Right lung (tissue), 10 donors: Measurements from ENCODE around the gene LPIN3. TPM values are rescaled to one million over a fixed set of nuclear protein-coding genes. Genes with fewer than 3 reads are reported as not detected.
"Not testable (repeated sequence)": the region's sequence is repeated elsewhere in the genome, so short reads cannot be mapped to it uniquely, and the experiment has no call there.

Experiments
- DNase-seq, 2 donors: peaks; one replicate each; pipeline ENCODE4 v3.0.0-alpha.2; 2013
- long read RNA-seq, 8 donors: transcript quantifications; one replicate each; lab custom pipeline, GENCODE V29; 2026
- polyA plus RNA-seq, 5 donors: library from polyadenylated mRNA; unstranded; fragments of 120-200 nt; gene quantifications; one replicate each; pipeline versions ENCODE4 v1.2.1 to v1.2.3, GENCODE V29; 2013; ENCODE audit warnings: inconsistent platforms in 1 of 5, low replicate concordance in 1 of 5; ENCODE audit not compliant: insufficient read length in 5 of 5, insufficient read depth in 1 of 5

The LPIN3 gene, protein sequence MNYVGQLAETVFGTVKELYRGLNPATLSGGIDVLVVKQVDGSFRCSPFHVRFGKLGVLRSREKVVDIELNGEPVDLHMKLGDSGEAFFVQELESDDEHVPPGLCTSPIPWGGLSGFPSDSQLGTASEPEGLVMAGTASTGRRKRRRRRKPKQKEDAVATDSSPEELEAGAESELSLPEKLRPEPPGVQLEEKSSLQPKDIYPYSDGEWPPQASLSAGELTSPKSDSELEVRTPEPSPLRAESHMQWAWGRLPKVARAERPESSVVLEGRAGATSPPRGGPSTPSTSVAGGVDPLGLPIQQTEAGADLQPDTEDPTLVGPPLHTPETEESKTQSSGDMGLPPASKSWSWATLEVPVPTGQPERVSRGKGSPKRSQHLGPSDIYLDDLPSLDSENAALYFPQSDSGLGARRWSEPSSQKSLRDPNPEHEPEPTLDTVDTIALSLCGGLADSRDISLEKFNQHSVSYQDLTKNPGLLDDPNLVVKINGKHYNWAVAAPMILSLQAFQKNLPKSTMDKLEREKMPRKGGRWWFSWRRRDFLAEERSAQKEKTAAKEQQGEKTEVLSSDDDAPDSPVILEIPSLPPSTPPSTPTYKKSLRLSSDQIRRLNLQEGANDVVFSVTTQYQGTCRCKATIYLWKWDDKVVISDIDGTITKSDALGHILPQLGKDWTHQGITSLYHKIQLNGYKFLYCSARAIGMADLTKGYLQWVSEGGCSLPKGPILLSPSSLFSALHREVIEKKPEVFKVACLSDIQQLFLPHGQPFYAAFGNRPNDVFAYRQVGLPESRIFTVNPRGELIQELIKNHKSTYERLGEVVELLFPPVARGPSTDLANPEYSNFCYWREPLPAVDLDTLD
- polyA plus RNA-seq = 10 to 100 TPM in 4 of 5 donors, 1 to 10 TPM in 1; 9.1 to 16.8 (median 13.6) TPM
- long read RNA-seq, donor 1, full-length matches to known transcripts = 1 of 15 reads
- long read RNA-seq, donor 1, partial matches to known transcripts = 14 of 15 reads
- long read RNA-seq, donor 1, other reads (novel, unspliced or antisense) = 0 of 15 reads
- long read RNA-seq, donor 2 = 0 reads
- long read RNA-seq, donor 3, partial matches to known transcripts = 0 of 1 reads
- long read RNA-seq, donor 3, other reads (novel, unspliced or antisense) = 0 of 1 reads
- long read RNA-seq, donor 4, partial matches to known transcripts = 0 of 1 reads
- long read RNA-seq, donor 4, other reads (novel, unspliced or antisense) = 0 of 1 reads
- long read RNA-seq, donor 5 = 0 reads
- long read RNA-seq, donor 6 = 0 reads
- long read RNA-seq, donor 7, partial matches to known transcripts = 0 of 1 reads
- long read RNA-seq, donor 7, other reads (novel, unspliced or antisense) = 0 of 1 reads
- long read RNA-seq, donor 8 = 0 reads

DNA sequence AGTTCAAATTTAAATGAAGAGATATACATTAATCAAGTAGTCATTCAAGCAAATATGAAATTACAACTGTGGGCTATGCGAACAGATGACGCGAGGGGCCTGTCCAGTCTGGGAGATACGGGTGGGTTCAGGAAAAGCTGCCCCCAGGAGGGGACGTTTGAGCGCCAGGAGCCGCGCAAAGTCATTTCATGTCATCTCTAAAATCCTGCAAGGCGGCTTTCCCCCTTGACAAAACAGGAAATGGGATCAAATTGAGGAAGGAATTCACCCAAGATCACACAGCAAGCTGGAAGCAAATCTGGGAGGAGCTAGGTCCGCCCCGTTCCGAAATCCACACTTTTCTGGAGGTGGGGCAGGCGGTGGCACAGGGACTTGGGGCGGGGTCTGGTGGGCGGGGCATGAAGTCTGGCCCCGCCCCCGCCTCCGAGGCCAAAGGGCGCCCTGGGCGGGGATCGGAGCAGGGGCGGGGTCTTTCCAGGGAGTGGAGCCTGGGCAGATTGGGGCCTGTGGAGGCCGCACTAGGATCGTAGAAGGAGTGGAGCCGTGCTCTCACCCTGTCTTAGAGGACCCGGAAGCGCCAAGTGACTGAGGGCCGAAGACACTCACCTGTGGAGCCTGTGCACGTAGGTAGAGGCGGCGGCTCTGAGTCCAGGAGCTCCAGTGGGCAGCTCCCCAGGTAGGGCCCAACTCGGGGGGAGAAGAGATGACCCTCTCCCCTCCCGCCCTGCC is at the start of gene LPIN3:
TSS of gene LPIN3 (plus strand) at position 495 of the 729 bp plus-strand sequence. CDS start 4,983 bp downstream, outside the sequence.
- peak; percentile 85 to 87 for DNase-seq

DNA sequence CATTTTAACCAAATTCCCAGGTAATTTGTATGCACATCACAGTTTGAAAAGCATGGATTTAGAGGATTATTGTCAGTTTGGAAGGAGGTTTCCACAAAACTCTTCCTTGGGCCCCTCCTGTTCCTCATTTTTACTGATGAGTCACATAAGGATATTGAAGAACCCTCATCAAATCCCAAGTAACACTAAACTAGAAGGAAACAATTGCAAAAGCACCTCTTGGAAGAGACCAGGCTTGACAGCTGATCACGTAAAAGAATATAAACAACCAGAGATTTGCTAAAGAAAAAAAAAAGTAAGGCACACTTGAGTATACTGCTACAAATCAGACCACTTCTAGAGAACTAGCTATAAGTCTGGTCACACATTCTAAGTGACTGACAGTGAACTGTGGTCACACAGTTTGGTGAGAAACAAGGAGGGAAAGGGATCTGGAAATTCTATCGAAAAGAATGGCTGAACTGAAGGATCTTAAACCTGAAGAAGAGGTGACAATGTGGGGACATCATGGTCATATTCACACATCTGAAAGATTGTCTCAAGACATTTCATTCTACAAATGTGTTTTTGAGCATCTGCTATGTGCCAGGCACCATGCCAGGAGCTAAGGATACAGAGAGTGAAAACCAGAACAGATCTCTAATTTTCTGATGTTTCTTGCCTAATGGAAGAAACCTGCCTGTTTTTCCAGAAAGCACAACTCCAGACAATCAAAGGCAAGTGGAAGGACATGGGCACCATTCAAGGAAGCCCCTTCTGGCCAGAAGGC is 47.2 kb upstream of the LPIN3 start:
- DNase-seq = no peak

- no peak for DNase-seq
Observed at GRCh38 chr20:41299899-41300298, 40.7 kb upstream of the LPIN3 start.

DNA sequence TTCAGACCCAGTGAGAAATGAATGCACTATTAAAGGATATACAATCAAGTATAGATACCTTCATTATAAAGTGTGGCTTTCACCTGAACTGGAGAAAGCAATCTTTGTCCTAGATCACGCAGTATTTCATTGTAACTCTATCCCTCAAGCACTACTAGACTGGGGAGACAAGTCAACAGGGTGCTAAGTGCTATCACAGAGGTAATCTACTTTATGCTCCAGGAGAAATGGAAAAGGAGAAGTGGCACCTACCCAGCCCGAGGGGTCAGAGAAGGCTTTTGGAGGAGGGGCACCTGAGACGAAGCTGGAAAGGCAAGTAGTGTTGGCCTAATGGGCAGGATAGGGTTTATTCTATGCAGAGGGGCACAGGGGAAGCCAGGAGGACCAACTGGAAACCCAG is 40.2 kb upstream of the LPIN3 start:
- DNase-seq = no peak

GRCh38 chr20:41300886-41301285 is 39.7 kb upstream of the LPIN3 start:
- DNase-seq = no peak

DNA sequence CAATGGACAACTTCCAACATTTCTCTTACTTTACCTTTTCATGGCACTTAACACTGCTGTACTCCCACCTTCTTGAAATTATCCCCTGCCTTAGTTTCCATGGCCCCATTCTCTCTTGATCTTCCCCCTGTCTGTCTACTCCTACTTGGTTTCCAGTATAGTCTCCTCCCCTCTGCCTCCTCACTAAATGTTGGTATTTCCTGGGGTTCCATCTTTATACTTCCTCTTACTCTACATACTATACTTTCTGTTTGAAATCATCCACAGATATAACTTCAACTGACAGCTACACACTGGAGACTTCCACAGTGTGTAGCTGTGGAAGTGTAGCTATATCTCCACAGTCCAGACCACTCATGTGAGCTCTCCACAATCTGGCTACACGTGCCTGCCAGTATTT is 36.6 kb upstream of the LPIN3 start:
- DNase-seq = no peak

DNA sequence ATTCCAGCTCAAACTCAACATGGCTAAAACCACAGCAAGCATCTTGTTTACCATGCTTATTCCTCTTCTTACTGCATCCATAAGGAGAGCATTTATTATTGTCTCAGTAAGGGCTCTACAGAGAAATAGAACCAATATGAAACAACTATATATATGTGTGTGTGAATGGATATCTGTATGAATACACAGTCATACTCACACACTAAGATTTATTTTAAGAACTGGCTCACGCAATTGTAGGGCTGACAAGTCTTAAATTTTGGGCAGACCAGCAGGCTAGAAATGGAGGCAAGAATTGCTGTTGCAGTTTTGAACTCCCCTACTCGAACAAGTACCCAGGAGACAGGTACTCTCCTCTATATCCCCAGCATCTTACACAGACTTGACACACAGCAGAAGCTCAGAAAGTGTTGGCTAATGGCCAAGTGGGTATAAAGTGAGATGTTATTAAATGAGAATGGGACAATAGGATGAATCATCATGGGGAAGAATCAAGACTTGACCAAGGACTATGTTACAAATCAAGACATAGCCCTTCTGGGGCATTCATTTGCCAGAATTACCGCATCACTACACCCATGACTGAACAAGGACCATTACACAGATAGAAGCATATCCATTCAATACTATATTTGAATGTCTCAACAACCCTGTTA is 36.1 kb upstream of the LPIN3 start:
- DNase-seq = no peak

DNA sequence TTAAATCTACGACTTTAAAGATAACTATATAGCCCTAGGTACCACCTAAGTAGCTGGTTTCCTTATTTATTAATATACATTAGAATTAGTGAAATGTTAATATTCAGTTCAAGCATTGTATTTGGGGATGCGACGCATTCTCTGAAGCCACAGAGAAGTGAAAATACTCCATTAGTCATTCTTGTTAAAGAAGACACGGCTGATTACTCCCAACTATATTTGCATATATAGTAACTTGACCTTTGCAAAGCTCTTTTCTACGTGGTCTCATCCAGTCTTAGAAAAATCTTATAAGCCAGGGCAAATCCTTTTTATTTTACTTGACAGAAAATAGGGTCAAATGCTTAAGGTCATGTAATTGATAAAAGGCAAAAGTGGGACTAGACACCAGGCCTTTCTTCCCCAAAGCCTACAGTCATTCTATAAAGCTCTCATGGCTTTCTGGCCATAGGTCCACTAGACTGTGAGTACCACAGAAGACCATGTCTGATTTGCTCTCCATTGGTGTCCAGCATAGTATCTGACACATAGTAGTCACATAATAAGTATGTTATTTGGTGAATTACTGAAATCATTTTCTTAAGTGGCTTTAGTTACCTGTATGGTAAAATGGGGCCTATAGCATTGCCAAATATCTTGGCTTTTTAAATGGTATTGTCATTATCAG is 34.4 kb upstream of the LPIN3 start:
- DNase-seq = no peak

- DNase-seq = no peak
Observed at GRCh38 chr20:41307021-41307420, 33.6 kb upstream of the LPIN3 start.

DNA sequence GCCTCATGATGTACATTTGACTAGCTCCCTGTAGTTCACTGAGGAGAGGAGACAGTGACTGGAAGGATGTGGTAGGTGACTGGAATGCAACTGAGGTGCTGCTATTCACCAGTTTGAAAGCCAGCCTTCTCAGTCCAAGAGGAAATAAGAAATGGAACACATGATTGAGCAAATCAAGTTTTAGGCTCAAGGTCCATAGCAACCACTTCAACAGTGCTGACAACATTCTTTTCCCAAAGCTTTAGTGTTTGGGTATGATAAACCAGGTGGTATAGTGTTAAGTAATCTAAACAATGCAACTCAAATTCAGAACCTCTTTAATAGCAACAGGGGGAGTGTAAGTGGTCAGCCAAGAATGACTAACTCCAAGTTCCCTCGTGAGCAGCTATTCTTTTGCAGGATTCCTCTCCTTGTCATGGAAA is 32.3 kb upstream of the LPIN3 start:
- DNase-seq = peak; percentile 27 to 32

DNA sequence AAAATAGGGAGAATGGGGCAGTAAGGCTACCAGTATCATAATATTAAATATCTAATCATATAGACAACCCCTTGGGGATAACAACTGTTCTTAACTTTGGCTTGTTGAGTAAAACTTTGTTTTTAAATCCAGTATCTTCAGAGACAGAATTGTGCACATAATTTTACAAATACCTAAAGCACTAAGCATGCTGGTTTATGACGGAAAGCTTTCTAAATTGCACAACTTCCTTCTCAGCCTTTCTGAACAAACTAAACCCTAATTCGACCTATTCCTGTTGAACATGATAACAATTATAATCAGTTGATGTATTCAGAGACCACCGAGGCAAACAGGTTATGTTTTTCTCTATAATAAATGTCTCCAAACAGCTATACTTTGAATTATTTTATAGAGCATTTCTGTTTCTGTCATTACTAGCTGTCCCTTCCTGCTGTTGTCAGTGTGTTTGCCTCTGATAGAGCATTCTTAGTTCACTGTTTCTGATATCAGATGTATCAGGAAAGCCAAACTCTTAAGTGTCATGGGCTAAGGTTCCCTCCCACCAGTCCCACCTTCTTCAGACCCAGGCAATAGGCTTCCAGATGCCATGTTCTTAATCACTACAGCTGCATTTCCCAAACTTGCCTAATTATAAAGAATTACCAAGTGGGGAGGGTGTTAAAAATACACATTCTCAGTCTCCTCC is 31.8 kb upstream of the LPIN3 start:
- DNase-seq = peak; percentile 30

- DNase-seq = no peak
Observed at GRCh38 chr20:41309817-41310216, 30.8 kb upstream of the LPIN3 start.

GRCh38 chr20:41312009-41312408 is 28.6 kb upstream of the LPIN3 start:
- not testable (repeated sequence) for DNase-seq

DNA sequence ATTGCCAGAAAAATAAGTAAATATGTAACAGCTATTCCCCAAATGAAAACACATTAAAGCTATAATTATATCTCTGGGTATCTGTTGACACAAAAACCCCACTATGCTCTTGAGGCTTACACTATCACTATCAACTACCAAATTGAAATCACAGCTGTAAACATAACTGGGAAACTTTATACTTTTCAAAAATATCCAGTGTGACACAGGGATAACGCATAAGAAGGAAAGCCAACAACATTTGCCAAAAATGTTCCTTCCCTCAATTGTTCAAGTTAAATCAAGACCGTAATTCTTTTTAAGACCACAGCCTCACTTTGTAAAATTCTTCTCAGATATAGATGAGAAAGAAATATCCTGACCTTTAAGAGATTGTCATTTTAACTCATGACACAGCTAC is 26.2 kb upstream of the LPIN3 start:
- DNase-seq = no peak

GRCh38 chr20:41316051-41316450 is 24.6 kb upstream of the LPIN3 start:
- peak in 1 of 2 donors; percentile 61 for DNase-seq

DNA sequence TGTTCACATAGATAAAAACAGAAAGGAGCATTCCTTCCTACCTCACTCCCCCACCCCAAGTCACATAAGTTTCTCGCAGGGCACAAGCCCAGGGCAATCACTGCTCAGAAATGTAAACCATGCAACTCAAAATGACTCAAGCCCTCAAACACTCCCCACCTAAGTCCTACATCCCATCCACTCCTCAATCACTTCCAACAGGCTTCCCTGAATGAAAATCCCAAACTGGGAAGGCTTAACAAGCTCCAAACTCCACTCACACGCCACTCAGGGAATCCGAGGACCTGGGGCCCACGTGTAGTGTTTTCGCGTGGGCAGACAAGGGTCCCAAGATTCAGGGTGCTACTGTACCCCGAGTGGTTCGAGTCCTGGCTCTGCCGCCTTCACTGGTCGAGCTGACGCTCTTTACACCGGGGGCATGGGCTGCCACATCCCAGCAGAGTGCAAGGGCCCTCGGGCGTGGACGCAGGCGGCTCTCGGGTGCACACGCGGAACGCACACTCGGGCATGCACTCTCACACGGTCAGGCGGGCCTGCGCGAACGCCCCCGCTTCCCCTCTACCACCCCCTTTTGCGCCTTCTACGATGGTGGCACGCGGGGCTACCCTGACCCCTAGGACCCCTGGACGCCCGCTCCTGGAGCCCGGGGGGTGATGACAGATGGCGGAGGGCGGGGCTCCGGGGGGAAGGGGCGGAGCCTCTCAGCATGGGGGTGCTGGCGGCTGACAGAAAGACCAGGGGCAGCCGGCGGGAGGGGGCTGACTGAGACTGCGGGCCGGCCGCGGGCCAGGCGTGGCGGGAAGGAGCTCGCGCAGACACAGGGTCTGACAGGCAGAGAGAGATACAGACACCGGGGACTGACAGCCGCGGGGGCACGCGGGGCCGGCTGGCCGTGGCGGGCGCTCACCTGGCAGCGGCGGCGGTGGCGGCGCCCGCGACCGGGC is 23.7 kb upstream of the LPIN3 start:
- peak; percentile 42 to 56 for DNase-seq
